Esophagus muscularis mucosa (tissue), 4 donors: ENCODE measurements around the gene BEST2. TPM values are rescaled to one million over a fixed set of nuclear protein-coding genes. Genes with fewer than 3 reads are reported as not detected.

Experiments
- DNase-seq: peaks from one replicate; pipeline ENCODE4 v3.0.0-alpha.2; 2017; ENCODE audit errors: extremely low spot score
- H3K27ac ChIP-seq, 4 donors: fragments of 200-600 bp; sonication (generic); replicated peaks in 1 of 4; 1 replicate in 3 of 4; 2 replicates in 1 of 4; pipeline ENCODE4 v1.5.1; 2016 to 2019; ENCODE audit warnings: mild to moderate bottlenecking in 1 of 4
- H3K27me3 ChIP-seq, 4 donors: fragments of 200-600 bp; sonication (generic); one replicate each; pipeline versions ENCODE4 v1.5.1 to v1.6.0; 2016 to 2019
- H3K36me3 ChIP-seq, 4 donors: fragments of 200-600 bp; sonication (generic); one replicate each; pipeline ENCODE4 v1.5.1; 2016 to 2019
- H3K4me1 ChIP-seq, 4 donors: fragments of 200-600 bp; sonication (generic); one replicate each; pipeline ENCODE4 v1.5.1; 2016 to 2019
- H3K4me3 ChIP-seq, 4 donors: fragments of 200-600 bp; sonication (generic); 1 replicate in 2 of 4; 2 replicates in 2 of 4; pipeline ENCODE4 v1.5.1; 2016 to 2019; ENCODE audit warnings: mild to moderate bottlenecking in 4 of 4, moderate library complexity in 1 of 4
- H3K9me3 ChIP-seq, 4 donors: fragments of 200-600 bp; sonication (generic); 1 replicate in 3 of 4; 2 replicates in 1 of 4; pipeline ENCODE4 v1.5.1; 2016 to 2019
- CTCF ChIP-seq, 3 experiments: fragments of 200-600 bp in 2 of 3; fragments of 450-650 bp in 1 of 3; sonication (generic) in 2 of 3; IDR thresholded peaks; one replicate each; pipeline ENCODE4 v1.5.1; 2017 to 2019; ENCODE audit warnings: antibody characterized with exemption in 3 of 3, mild to moderate bottlenecking in 2 of 3, moderate library complexity in 1 of 3
- EP300 ChIP-seq: sonication (generic); formaldehyde crosslinking; IDR thresholded peaks from one replicate; pipeline ENCODE4 v1.6.1; 2017; ENCODE audit warnings: antibody characterized with exemption
- POLR2A ChIP-seq: fragments of 450-650 bp; IDR thresholded peaks from one replicate; pipeline ENCODE4 v1.6.1; 2017; ENCODE audit warnings: antibody characterized with exemption, moderate library complexity, mild to moderate bottlenecking, low read depth
- POLR2AphosphoS5 ChIP-seq, 2 donors: sonication (generic); formaldehyde crosslinking; IDR thresholded peaks; one replicate each; pipeline ENCODE4 v1.6.1; 2017; ENCODE audit warnings: antibody characterized with exemption in 2 of 2
- WGBS: methylation state at CpG from one replicate; pipeline ENCODE4 v1.1.5; 2018; 5-methylcytosine and 5-hydroxymethylcytosine counted together
- intact Hi-C: fragments of 100-400 bp; cut with DNase I; formaldehyde crosslinking; loops from one replicate; pipeline ENCODE4 v1.15.1; 2023
- total RNA-seq, 4 donors: library from RNA; depleted of rRNA; stranded (reverse); fragments of >200 nt; gene quantifications; one replicate each; pipeline versions ENCODE4 v1.1.0 to v1.2.1, GENCODE V29; 2016

The BEST2 gene
- total RNA-seq, 4 donors from 2014 or later, result not detected

GRCh38 chr19:12736995-12737834 lies 14.4 kb upstream of the BEST2 start, which contains the start of gene GET3:
Gene GET3, plus strand, starts transcription at chr19:12737497. Its CDS starts 9 bp downstream, at chr19:12737506.
- Histone ChIP-seq H3K4me1 (peaks cover 33 to 49% (median 43%) of the 10 kb centered on the region in 4 donors), H3K9me3 (no peaks in the 10 kb centered on the region), H3K36me3 (peaks cover 4 to 41% (median 36%) of the 10 kb centered on the region in 4 donors), H3K27me3 (no peaks in the 10 kb centered on the region), H3K27ac (peak within 1 kb of the TSS; percentile 84 to 87 (median 84)), H3K4me3 (peak within 1 kb of the TSS; percentile 68 to 73 (median 69))
- peak; percentile 99 for DNase-seq
- no peak for TF ChIP-seq POLR2A
- no peak for TF ChIP-seq EP300
- TF ChIP-seq CTCF (IDR thresholded peaks at IDR 0.05), result peak in 2 of 3 experiments; percentile 6 to 8
- peak; percentile 65 to 68 for TF ChIP-seq POLR2AphosphoS5 (IDR thresholded peaks at IDR 0.05)
- WGBS, result under 1% methylated on average over 28 of the region's 29 CpGs
- intact Hi-C loops, result no loop called here

GRCh38 chr19:12737835-12738351 lies 13.7 kb upstream of the BEST2 start:
- H3K4me3 ChIP-seq, result peak overlapping the region; percentile 68 to 73 (median 69)
- peaks cover 4 to 46% (median 42%) of the 10 kb centered on the region in 4 donors for H3K36me3 ChIP-seq
- 10% methylated on average over 13 of the region's 13 CpGs for WGBS
- TF ChIP-seq POLR2AphosphoS5 (IDR thresholded peaks at IDR 0.05), result no peak
- TF ChIP-seq EP300, result no peak
- no peak for TF ChIP-seq CTCF (IDR thresholded peaks at IDR 0.05)
- no peak for TF ChIP-seq POLR2A
- peak overlapping the region; percentile 84 to 87 (median 84) for H3K27ac ChIP-seq
- no peaks in the 10 kb centered on the region for H3K27me3 ChIP-seq
- intact Hi-C loops, result no loop called here
- DNase-seq, result no peak
- H3K4me1 ChIP-seq, result peaks cover 26 to 43% (median 36%) of the 10 kb centered on the region in 4 donors
- H3K9me3 ChIP-seq, result no peaks in the 10 kb centered on the region

- Histone ChIP-seq H3K4me1 (peaks cover 0 to 3% (median 0%) of the 10 kb centered on the region in 4 donors), H3K4me3 (no peak overlapping the region), H3K27me3 (peaks cover 0 to 23% (median 0%) of the 10 kb centered on the region in 4 donors), H3K27ac (no peak overlapping the region), H3K9me3 (peaks cover 0 to 9% (median 3%) of the 10 kb centered on the region in 4 donors), H3K36me3 (peaks cover 38 to 82% (median 70%) of the 10 kb centered on the region in 4 donors)
- TF ChIP-seq EP300 (no peak), POLR2A (no peak), POLR2AphosphoS5 (IDR thresholded peaks at IDR 0.05) (no peak), CTCF (IDR thresholded peaks at IDR 0.05) (no peak)
- WGBS, result 85% methylated on average over 7 of the region's 22 CpGs
- no peak for DNase-seq
- intact Hi-C loops, result no loop called here
Measured at GRCh38 chr19:12745166-12745897, 6.3 kb upstream of the BEST2 start.

- no peak for DNase-seq
- peaks cover 0 to 3% (median 0%) of the 10 kb centered on the region in 4 donors for H3K4me1 ChIP-seq
- TF ChIP-seq CTCF (IDR thresholded peaks at IDR 0.05) (no peak), POLR2A (no peak), POLR2AphosphoS5 (IDR thresholded peaks at IDR 0.05) (no peak), EP300 (no peak)
- no peak overlapping the region for H3K4me3 ChIP-seq
- no peak overlapping the region for H3K27ac ChIP-seq
- 75% methylated on average over 4 of the region's 6 CpGs for WGBS
- intact Hi-C loops, result no loop called here
- peaks cover 0 to 9% (median 3%) of the 10 kb centered on the region in 4 donors for H3K9me3 ChIP-seq
- H3K27me3 ChIP-seq, result peaks cover 0 to 48% (median 0%) of the 10 kb centered on the region in 4 donors
- peaks cover 34 to 50% (median 42%) of the 10 kb centered on the region in 4 donors for H3K36me3 ChIP-seq
Measured at GRCh38 chr19:12748489-12748888, 3.1 kb upstream of the BEST2 start.
